Stomach smooth muscle (tissue), 2 donors: ENCODE results near the gene CEP72.
"Not testable (repeated sequence)": the region's sequence is repeated elsewhere in the genome, so short reads cannot be mapped to it uniquely, and the experiment has no call there.

Experiments
- H3K27ac ChIP-seq: one replicate; pipeline ENCODE4 v1.7.0; 2013; ENCODE audit warnings: mild to moderate bottlenecking, low read length, inconsistent platforms
- H3K27me3 ChIP-seq, 2 donors: one replicate each; pipeline ENCODE4 v1.7.0; 2013; ENCODE audit warnings: low read length in 2 of 2; ENCODE audit not compliant: insufficient read depth in 2 of 2, control insufficient read depth in 1 of 2
- H3K36me3 ChIP-seq, 2 donors: one replicate each; pipeline ENCODE4 v1.7.0; 2013; ENCODE audit warnings: low read length in 2 of 2; ENCODE audit not compliant: control insufficient read depth in 2 of 2, insufficient read depth in 2 of 2
- H3K4me1 ChIP-seq: one replicate; pipeline ENCODE4 v1.7.0; 2013; ENCODE audit warnings: low read length; ENCODE audit not compliant: control insufficient read depth, insufficient read depth
- H3K4me3 ChIP-seq, 2 donors: one replicate each; pipeline ENCODE4 v1.7.0; 2013; ENCODE audit warnings: low read length in 2 of 2
- H3K9ac ChIP-seq, 2 donors: one replicate each; pipeline ENCODE4 v1.7.0; 2013; ENCODE audit warnings: low read length in 2 of 2, mild to moderate bottlenecking in 1 of 2
- H3K9me3 ChIP-seq, 2 donors: one replicate each; pipeline ENCODE4 v1.7.0; 2013; ENCODE audit warnings: low read length in 2 of 2; ENCODE audit not compliant: control insufficient read depth in 2 of 2
- donor health status: healthy.
- donor health status: Pancreatic carcinoma.

CEP72 gene

GRCh38 chr5:597871-598563 lies 14.1 kb upstream of the CEP72 start:
- Histone ChIP-seq H3K27me3 (peaks cover 10 to 13% of the 10 kb centered on the region in 2 donors), H3K27ac (no peak overlapping the region), H3K36me3 (no peaks in the 10 kb centered on the region), H3K4me1 (no peaks in the 10 kb centered on the region), H3K4me3 (no peak overlapping the region), H3K9me3 (no peaks in the 10 kb centered on the region), H3K9ac (no peak overlapping the region)

- Histone ChIP-seq H3K36me3 (no peaks in the 10 kb centered on the region), H3K27me3 (peaks cover 7 to 14% of the 10 kb centered on the region in 2 donors), H3K4me1 (no peaks in the 10 kb centered on the region)
Observed at GRCh38 chr5:598564-598890, 13.6 kb upstream of the CEP72 start.

GRCh38 chr5:600886-601541 lies 11.1 kb upstream of the CEP72 start:
- peaks cover 3 to 16% of the 10 kb centered on the region in 2 donors for H3K27me3 ChIP-seq

More at GRCh38 chr5:598564-598890, 13.6 kb upstream of the CEP72 start:
- Histone ChIP-seq H3K9me3 (no peaks in the 10 kb centered on the region), H3K27ac (no peak overlapping the region), H3K4me3 (no peak overlapping the region), H3K9ac (no peak overlapping the region)

GRCh38 chr5:601771-602465 lies 10.2 kb upstream of the CEP72 start:
- peaks cover 3 to 19% of the 10 kb centered on the region in 2 donors for H3K27me3 ChIP-seq
- no peak overlapping the region for H3K27ac ChIP-seq
- H3K9ac ChIP-seq, result no peak overlapping the region

More at GRCh38 chr5:600886-601541, 11.1 kb upstream of the CEP72 start:
- no peak overlapping the region for H3K9ac ChIP-seq
- H3K9me3 ChIP-seq, result no peaks in the 10 kb centered on the region
- H3K27ac ChIP-seq, result no peak overlapping the region
- no peak overlapping the region for H3K4me3 ChIP-seq
- H3K4me1 ChIP-seq, result no peaks in the 10 kb centered on the region
- no peaks in the 10 kb centered on the region for H3K36me3 ChIP-seq

GRCh38 chr5:602466-603035 lies 9.6 kb upstream of the CEP72 start:
- peaks cover 3 to 20% of the 10 kb centered on the region in 2 donors for H3K27me3 ChIP-seq
- H3K9ac ChIP-seq, result no peak overlapping the region
- H3K9me3 ChIP-seq, result no peaks in the 10 kb centered on the region
- no peaks in the 10 kb centered on the region for H3K36me3 ChIP-seq
- no peaks in the 10 kb centered on the region for H3K4me1 ChIP-seq
- no peak overlapping the region for H3K27ac ChIP-seq
- no peak overlapping the region for H3K4me3 ChIP-seq

More at GRCh38 chr5:601771-602465, 10.2 kb upstream of the CEP72 start:
- H3K9me3 ChIP-seq, result no peaks in the 10 kb centered on the region
- no peak overlapping the region for H3K4me3 ChIP-seq
- H3K36me3 ChIP-seq, result no peaks in the 10 kb centered on the region
- H3K4me1 ChIP-seq, result no peaks in the 10 kb centered on the region

- H3K36me3 ChIP-seq, result no peaks in the 10 kb centered on the region
- no peaks in the 10 kb centered on the region for H3K9me3 ChIP-seq
- H3K27me3 ChIP-seq, result peaks cover 3 to 21% of the 10 kb centered on the region in 2 donors
- no peak overlapping the region for H3K4me3 ChIP-seq
- H3K4me1 ChIP-seq, result no peaks in the 10 kb centered on the region
- no peak overlapping the region for H3K9ac ChIP-seq
- H3K27ac ChIP-seq, result no peak overlapping the region
Observed at GRCh38 chr5:603081-603998, 8.8 kb upstream of the CEP72 start.

GRCh38 chr5:604391-604831 lies 7.7 kb upstream of the CEP72 start:
- H3K4me3 ChIP-seq, result no peak overlapping the region
- no peaks in the 10 kb centered on the region for H3K9me3 ChIP-seq
- no peak overlapping the region for H3K27ac ChIP-seq
- no peaks in the 10 kb centered on the region for H3K4me1 ChIP-seq
- no peaks in the 10 kb centered on the region for H3K36me3 ChIP-seq
- no peak overlapping the region for H3K9ac ChIP-seq
- H3K27me3 ChIP-seq, result peaks cover 3 to 19% of the 10 kb centered on the region in 2 donors

- not testable (repeated sequence) for H3K36me3 ChIP-seq, H3K9ac ChIP-seq, H3K4me3 ChIP-seq, H3K9me3 ChIP-seq, H3K27ac ChIP-seq, H3K4me1 ChIP-seq
- peaks cover 3 to 19% of the 10 kb centered on the region in 2 donors for H3K27me3 ChIP-seq
Observed at GRCh38 chr5:605090-605489, 7.0 kb upstream of the CEP72 start.

- Histone ChIP-seq H3K9me3 (no peaks in the 10 kb centered on the region), H3K4me1 (no peaks in the 10 kb centered on the region), H3K9ac (no peak overlapping the region), H3K27me3 (peaks cover 3 to 19% of the 10 kb centered on the region in 2 donors), H3K27ac (no peak overlapping the region), H3K4me3 (no peak overlapping the region), H3K36me3 (no peaks in the 10 kb centered on the region)
Observed at GRCh38 chr5:606061-606460, 6.1 kb upstream of the CEP72 start.
